LNCaP clone FGC (cell line): ENCODE measurements around the gene ATRIP.
"Not testable (repeated sequence)": the region's sequence is repeated elsewhere in the genome, so short reads cannot be mapped to it uniquely, and the experiment has no call there.

Experiments
- DNase-seq: peaks from one replicate; pipeline ENCODE4 v3.0.0-alpha.2; 2011; ENCODE audit warnings: low read depth
- H3K4me3 ChIP-seq: 2 replicates; pipeline ENCODE4 v1.5.1; 2011; ENCODE audit warnings: mild to moderate bottlenecking, low read depth, low read length, control low read depth
- CTCF ChIP-seq: IDR thresholded peaks from 2 replicates; pipeline ENCODE4 v1.5.1; 2012; ENCODE audit warnings: mild to moderate bottlenecking; ENCODE audit not compliant: control insufficient read depth, insufficient read depth; ENCODE audit errors: extremely low read depth

Gene ATRIP

GRCh38 chr3:48475188-48475587 is 28.7 kb downstream of the ATRIP start:
- DNase-seq, result no peak
- no peak for TF ChIP-seq CTCF
- H3K4me3 ChIP-seq, result no peak overlapping the region

DNA sequence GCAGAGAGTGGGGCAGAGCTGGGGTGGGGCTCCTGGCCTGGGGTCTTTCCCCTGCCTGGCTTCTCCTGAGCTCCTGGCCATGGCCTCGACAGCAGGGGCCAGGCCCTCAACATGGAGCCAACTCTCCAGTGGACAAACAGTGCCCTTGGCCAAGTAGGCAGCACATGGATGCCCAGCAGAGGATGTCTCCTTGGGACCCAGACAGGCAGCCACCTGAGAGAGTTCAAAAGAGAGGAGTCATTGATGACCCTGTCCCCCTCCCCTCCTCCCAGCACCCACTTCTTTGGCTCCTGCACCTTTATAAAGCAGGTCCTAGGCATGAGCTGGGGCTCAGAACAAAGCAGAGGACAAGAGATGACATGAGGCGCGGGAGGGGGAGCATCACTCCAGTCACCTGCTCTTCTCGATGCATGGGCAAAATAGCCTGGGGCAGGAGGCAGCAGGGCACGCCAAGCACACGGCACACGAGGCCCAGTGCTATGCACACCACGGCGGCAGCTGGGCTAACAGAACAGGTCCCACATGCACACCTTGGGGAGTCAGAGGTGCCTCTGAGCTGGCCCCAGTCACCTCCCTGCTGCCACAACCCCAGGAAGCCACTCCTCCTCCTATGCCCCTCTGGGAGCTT is 30.0 kb downstream of the ATRIP start:
- DNase-seq, result no peak
- H3K4me3 ChIP-seq, result no peak overlapping the region
- TF ChIP-seq CTCF, result no peak

- no peak for TF ChIP-seq CTCF
- H3K4me3 ChIP-seq, result no peak overlapping the region
- no peak for DNase-seq
These were observed 31.5 kb downstream of the ATRIP start for GRCh38 chr3:48477959-48478520.

DNA sequence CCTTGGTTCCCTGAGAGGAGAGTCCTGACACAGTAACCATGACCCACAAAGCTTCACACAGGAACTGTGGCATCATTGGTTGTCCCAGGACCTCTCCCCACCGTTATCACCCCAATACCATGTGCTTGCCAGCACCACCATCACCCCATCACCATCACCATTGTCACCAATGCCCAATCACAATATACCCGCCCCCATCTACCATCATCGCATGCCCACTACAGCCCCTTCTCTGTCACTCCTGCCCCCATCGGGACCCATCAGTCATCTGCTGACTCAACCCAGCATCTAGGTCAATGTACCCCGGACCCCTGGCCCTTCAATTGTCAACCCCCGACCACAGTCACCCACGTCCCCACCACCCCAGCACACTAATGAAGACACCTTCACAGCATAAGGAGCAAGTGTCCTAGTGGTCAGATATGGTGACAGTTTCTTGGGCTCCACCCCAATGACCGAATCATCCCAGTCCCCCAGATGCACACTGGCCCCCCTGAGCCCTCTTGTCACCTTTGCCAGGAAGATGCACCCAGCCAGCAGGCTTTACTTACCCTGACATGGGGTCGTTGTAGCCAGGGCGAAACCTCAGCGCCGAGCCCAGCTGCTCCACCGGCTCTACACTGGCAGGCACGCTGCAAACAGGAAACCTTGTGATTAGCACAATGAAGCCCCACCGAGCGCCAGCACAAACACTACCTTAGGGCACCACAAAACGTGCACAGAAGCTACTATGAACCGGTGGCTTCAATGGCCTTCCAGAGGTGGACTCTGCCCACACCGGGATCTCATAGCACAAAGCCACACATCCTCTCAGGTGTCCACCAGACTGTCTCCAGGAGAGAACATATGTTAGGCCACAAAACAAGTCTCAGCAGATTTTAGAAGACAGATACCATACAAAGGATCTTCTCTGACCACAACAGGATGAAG is 32.4 kb downstream of the ATRIP start:
- H3K4me3 ChIP-seq, result no peak overlapping the region
- DNase-seq, result no peak

GRCh38 chr3:48480891-48481290 is 34.4 kb downstream of the ATRIP start:
- not testable (repeated sequence) for DNase-seq, H3K4me3 ChIP-seq

More for the DNA sequence above, 32.4 kb downstream of the ATRIP start:
- no peak for TF ChIP-seq CTCF

DNA sequence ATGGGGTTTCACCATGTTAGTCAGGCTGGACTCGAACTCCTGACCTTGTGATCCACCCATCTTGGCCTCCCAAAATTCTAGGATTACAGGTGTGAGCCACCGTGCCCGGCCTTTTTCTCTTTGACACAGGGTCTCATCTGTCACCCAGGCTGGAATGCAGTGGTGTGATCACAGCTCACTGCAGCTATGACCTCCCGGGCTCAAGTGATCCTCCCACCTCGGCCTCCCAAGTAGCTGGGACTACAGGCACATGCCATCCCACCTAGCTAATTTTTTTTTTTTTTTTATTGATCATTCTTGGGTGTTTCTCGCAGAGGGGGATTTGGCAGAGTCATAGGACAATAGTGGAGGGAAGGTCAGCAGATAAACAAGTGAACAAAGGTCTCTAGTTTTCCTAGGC is 36.3 kb downstream of the ATRIP start:
- H3K4me3 ChIP-seq, DNase-seq: not testable (repeated sequence)

DNA sequence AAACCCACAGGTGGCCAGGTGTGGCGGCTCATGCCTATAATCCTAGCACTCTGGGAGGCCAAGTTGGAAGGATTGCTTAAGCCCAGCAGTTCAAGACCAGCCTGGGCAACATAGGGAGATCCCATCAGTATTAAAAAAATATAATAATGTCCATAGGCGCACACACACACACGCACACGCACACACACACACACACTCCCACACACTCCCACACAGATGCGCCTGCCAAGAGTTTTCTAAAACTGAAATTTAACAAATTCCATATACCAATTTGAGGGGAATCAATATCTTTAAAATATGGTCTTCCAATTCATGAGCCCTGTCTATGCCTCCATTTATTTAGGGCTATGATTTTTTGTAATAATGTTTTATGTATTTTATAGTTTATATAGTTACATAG is 40.4 kb downstream of the ATRIP start:
- H3K4me3 ChIP-seq, result no peak overlapping the region
- DNase-seq, result no peak
- no peak for TF ChIP-seq CTCF
